SU-DHL-6 (cell line): Measurements from ENCODE around the gene DOCK9.

ENCODE experiments used
- H2AFZ ChIP-seq: fragments of 200-600 bp; sonication (generic); 2 replicates; pipeline ENCODE4 v1.6.1; 2014; ENCODE audit warnings: low read depth, mild to moderate bottlenecking, moderate library complexity, mixed read lengths, antibody characterized with exemption, low read length; ENCODE audit not compliant: severe bottlenecking
- H3F3A ChIP-seq: fragments of 200-600 bp; shearing (Covaris generic); 2 replicates; pipeline ENCODE4 v1.6.0; 2016; ENCODE audit warnings: antibody characterized with exemption, mild to moderate bottlenecking; ENCODE audit not compliant: insufficient read depth
- H3K27ac ChIP-seq: fragments of 200-600 bp; sonication (generic); 2 replicates; pipeline ENCODE4 v1.5.1; 2016; ENCODE audit warnings: low read depth, mild to moderate bottlenecking, low read length, moderate library complexity, mixed read lengths
- H3K27me3 ChIP-seq: fragments of 200-600 bp; sonication (generic), shearing (Covaris generic); 2 replicates; pipeline ENCODE4 v1.6.0; 2014; ENCODE audit warnings: mild to moderate bottlenecking, low read length
- H3K36me3 ChIP-seq: fragments of 200-600 bp; sonication (generic); 2 replicates; pipeline ENCODE4 v1.6.1; 2014; ENCODE audit warnings: mild to moderate bottlenecking, low read length, mixed read lengths
- H3K4me2 ChIP-seq: fragments of 300-600, 200-600 bp; shearing (Covaris generic), sonication (generic); 2 replicates; pipeline ENCODE4 v1.6.0; 2014; ENCODE audit warnings: low read length, low read depth, mild to moderate bottlenecking; ENCODE audit not compliant: poor library complexity, severe bottlenecking
- H3K4me3 ChIP-seq: fragments of 200-600 bp; sonication (generic); 2 replicates; pipeline ENCODE4 v1.5.1; 2014; ENCODE audit warnings: antibody characterized with exemption, low read length, mild to moderate bottlenecking, mixed read lengths; ENCODE audit not compliant: insufficient read depth, poor library complexity, severe bottlenecking
- H3K79me2 ChIP-seq: fragments of 200-600 bp; sonication (generic); 2 replicates; pipeline ENCODE4 v1.6.1; 2014; ENCODE audit warnings: mild to moderate bottlenecking, low read length, moderate library complexity; ENCODE audit not compliant: insufficient read depth
- H3K9ac ChIP-seq: fragments of 200-600 bp; sonication (generic); 2 replicates; pipeline ENCODE4 v1.7.0; 2014; ENCODE audit warnings: mild to moderate bottlenecking, low read length
- H3K9me2 ChIP-seq: fragments of 200-600 bp; sonication (generic); replicated peaks from 2 replicates; pipeline ENCODE4 v1.6.1; 2014; ENCODE audit warnings: low read length; ENCODE audit not compliant: insufficient read depth
- H3K9me3 ChIP-seq: fragments of 200-600 bp; sonication (generic); 2 replicates; pipeline ENCODE4 v1.6.1; 2014; ENCODE audit warnings: low read length, mixed read lengths; ENCODE audit not compliant: insufficient read depth
- H4K20me1 ChIP-seq: fragments of 200-600 bp; sonication (generic); 2 replicates; pipeline ENCODE4 v1.6.1; 2014; ENCODE audit warnings: low read depth, mild to moderate bottlenecking, antibody characterized with exemption, low read length, moderate library complexity, mixed read lengths
- CTCF ChIP-seq: fragments of 200-600 bp; sonication (generic); IDR thresholded peaks from one replicate; pipeline ENCODE4 v1.5.1; 2017; ENCODE audit warnings: antibody characterized with exemption, mild to moderate bottlenecking, low read length, moderate library complexity; ENCODE audit not compliant: insufficient read depth, poor library complexity, severe bottlenecking
- EZH2phosphoT487 ChIP-seq: fragments of 200-600 bp; sonication (generic), shearing (Covaris generic); conservative IDR thresholded peaks from 2 replicates; pipeline ENCODE4 v1.6.1; 2018; ENCODE audit warnings: mild to moderate bottlenecking, antibody characterized with exemption, low read length, moderate library complexity, mixed read lengths

Gene DOCK9

GRCh38 chr13:98960606-98961502, 17.0 kb downstream of the DOCK9 start:
- H3K27me3 ChIP-seq, result no peaks in the 10 kb centered on the region
- H3K9me3 ChIP-seq, result no peaks in the 10 kb centered on the region
- no peak overlapping the region for H3K4me3 ChIP-seq
- no peaks in the 10 kb centered on the region for H4K20me1 ChIP-seq
- no peak overlapping the region for H3K4me2 ChIP-seq
- no peak overlapping the region for H3K9ac ChIP-seq
- H3K27ac ChIP-seq, result no peak overlapping the region
- no peaks in the 10 kb centered on the region for H3K9me2 ChIP-seq
- H3K36me3 ChIP-seq, result no peaks in the 10 kb centered on the region
- TF ChIP-seq EZH2phosphoT487 (no peak), CTCF (no peak)
- H3F3A ChIP-seq, result no peaks in the 10 kb centered on the region
- H2AFZ ChIP-seq, result no peak overlapping the region
- H3K79me2 ChIP-seq, result no peaks in the 10 kb centered on the region

- no peaks in the 10 kb centered on the region for H3F3A ChIP-seq
- H3K9ac ChIP-seq, result no peak overlapping the region
- no peaks in the 10 kb centered on the region for H3K36me3 ChIP-seq
- TF ChIP-seq EZH2phosphoT487 (no peak), CTCF (no peak)
- H3K27ac ChIP-seq, result no peak overlapping the region
- no peak overlapping the region for H3K4me3 ChIP-seq
- H4K20me1 ChIP-seq, result no peaks in the 10 kb centered on the region
- no peaks in the 10 kb centered on the region for H3K9me3 ChIP-seq
- no peaks in the 10 kb centered on the region for H3K9me2 ChIP-seq
- no peaks in the 10 kb centered on the region for H3K27me3 ChIP-seq
- H2AFZ ChIP-seq, result no peak overlapping the region
- H3K79me2 ChIP-seq, result no peaks in the 10 kb centered on the region
- no peak overlapping the region for H3K4me2 ChIP-seq
Measured at GRCh38 chr13:98959786-98960605, 17.9 kb downstream of the DOCK9 start.

- no peak overlapping the region for H3K4me2 ChIP-seq
- H3K9me3 ChIP-seq, result no peaks in the 10 kb centered on the region
- H2AFZ ChIP-seq, result no peak overlapping the region
- H3F3A ChIP-seq, result no peaks in the 10 kb centered on the region
- no peak overlapping the region for H3K9ac ChIP-seq
- no peaks in the 10 kb centered on the region for H3K27me3 ChIP-seq
- no peak overlapping the region for H3K4me3 ChIP-seq
- no peaks in the 10 kb centered on the region for H3K9me2 ChIP-seq
- H3K36me3 ChIP-seq, result no peaks in the 10 kb centered on the region
- no peaks in the 10 kb centered on the region for H3K79me2 ChIP-seq
- no peak for TF ChIP-seq EZH2phosphoT487
- no peak for TF ChIP-seq CTCF
- no peak overlapping the region for H3K27ac ChIP-seq
- H4K20me1 ChIP-seq, result no peaks in the 10 kb centered on the region
Measured at GRCh38 chr13:98959291-98959690, 18.6 kb downstream of the DOCK9 start.
